Measurements from ENCODE around the gene GRIN2A. TPM values are rescaled to one million over a fixed set of nuclear protein-coding genes. Genes with fewer than 3 reads are reported as not detected.

Gene GRIN2A
- total and polyA plus RNA-seq, 2 of the 13 experiments (the other 11 are each of a cell fraction or from before 2014, with no cell fraction given) = not detected

DNA sequence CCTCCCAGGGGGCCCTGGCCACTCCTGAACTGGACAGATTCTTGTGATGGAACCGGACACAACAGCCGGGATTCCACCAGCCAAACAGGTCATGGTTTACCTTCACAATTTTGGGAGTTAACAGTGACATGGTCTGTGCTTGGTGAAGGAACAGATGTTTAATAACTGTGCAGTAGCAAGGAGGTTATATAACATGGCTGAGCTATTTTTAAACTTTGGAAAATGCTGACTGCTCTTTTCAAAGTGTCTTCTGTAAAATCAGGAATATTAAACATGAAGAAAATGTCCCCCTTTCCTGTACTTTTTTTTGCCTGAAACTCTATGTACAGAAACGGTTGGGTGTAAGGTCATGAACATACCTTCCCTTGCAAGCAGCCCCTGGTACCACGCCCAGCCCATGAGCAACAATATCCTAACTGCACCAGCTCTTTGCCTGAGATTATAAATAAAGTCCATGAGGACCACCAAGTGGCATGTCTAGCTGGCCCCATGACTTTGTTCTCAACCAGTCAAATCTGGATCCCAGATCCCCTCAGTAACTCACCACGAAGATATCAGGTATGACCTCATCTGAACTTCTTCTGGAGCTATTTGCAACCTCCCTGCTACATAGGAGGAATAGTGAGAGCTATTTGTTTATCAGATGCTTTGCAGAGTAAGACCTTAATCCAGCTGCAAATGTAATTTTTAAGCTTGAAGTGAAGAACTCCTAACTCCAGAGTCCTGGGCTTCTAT, 249.1 kb downstream of the GRIN2A start:
- Histone ChIP-seq H3K9ac (ENCODE audit: insufficient read depth, low read depth, low read length) (no peak overlapping the region), H2AFZ (ENCODE audit: low read length) (no peak overlapping the region), H3K4me2 (ENCODE audit: low read depth, low read length) (no peak overlapping the region), H3K27ac (ENCODE audit: extremely low read length, insufficient read depth, low read length) (no peak overlapping the region), H3K79me2 (ENCODE audit: insufficient read depth, low read length) (no peaks in the 10 kb centered on the region), H4K20me1 (ENCODE audit: insufficient read depth, low read length) (no peaks in the 10 kb centered on the region), H3K36me3 (replicated peaks in 1 of 2; ENCODE audit: control insufficient read depth in 1 of 2, insufficient read depth in 2 of 2, low read length in 2 of 2) (no peaks in the 10 kb centered on the region), H3K9me3 (ENCODE audit: low read length) (no peaks in the 10 kb centered on the region), H3K4me3 (replicated peaks in 1 of 3; ENCODE audit: insufficient read depth in 1 of 3, low read depth in 2 of 3, low read length in 3 of 3) (no peak overlapping the region), H3K27me3 (ENCODE audit: control insufficient read depth in 1 of 2, insufficient read depth in 2 of 2, low read length in 2 of 2) (peaks cover 0 to 5% of the 10 kb centered on the region in 2 experiments; a peak in 1 of 5 replicates), H3K4me1 (ENCODE audit: insufficient read depth, low read length) (no peaks in the 10 kb centered on the region)
- in situ Hi-C loops (cut with HindIII; ENCODE audit: extremely low pct_ligation_motif_present, low pct_unique_long_range_greater_than_20kb) = no loop called here
- ChIA-PET POLR2A (no interaction called here), CTCF (ENCODE audit: low intra/inter-chr PET ratio, low total read pairs) (no interaction called here)
- intact Hi-C loops (cut with micrococcal nuclease; ENCODE audit: unreplicated experiment) = no loop called here
- TF ChIP-seq MAFF (IDR thresholded peaks at IDR 0.05; ENCODE audit: low read depth, low read length) (peak; percentile 53), MAFK (conservative IDR thresholded peaks at IDR 0.05 in 1 of 2, IDR thresholded peaks at IDR 0.05 in 1 of 2; ENCODE audit: low read length in 2 of 2) (peak; percentile 49 to 60), CBFB (CRISPR knock-in tag; IDR thresholded peaks at IDR 0.05) (no peak)
- WGBS (ENCODE audit: low lambda C conversion rate) = 5% methylated on average over 5 of the region's 5 CpGs
- DNase-seq (ENCODE audit: low spot score) (no peak), FAIRE-seq (no peak), ATAC-seq (no peak)
- no TSS peak for BruUV-seq (replicated peaks)

DNA sequence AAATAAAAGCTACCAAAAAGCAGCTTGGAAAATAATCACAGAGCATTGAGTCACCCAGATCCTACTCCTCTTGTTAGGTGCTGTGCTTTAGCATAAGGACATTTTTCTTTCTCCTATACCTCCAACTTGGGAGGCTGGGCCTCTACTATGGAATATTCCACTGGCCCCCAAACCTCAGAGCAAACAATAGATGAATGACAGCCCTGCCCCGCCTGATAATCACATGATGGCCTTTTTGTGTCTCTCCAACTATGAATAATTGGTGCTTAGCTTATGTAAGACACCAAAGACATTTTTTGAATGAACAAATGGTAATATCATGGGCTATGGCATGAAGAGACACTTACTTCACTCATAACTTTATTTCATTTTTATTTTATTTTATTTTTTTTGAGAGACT, 250.2 kb downstream of the GRIN2A start:
- ATAC-seq = no peak
- intact Hi-C loops (cut with micrococcal nuclease; ENCODE audit: unreplicated experiment) = no loop called here
- no peak overlapping the region for H3K4me3 ChIP-seq (replicated peaks in 1 of 3; ENCODE audit: insufficient read depth in 1 of 3, low read depth in 2 of 3, low read length in 3 of 3)
- no peak overlapping the region for H2AFZ ChIP-seq (ENCODE audit: low read length)
- H4K20me1 ChIP-seq (ENCODE audit: insufficient read depth, low read length) = no peaks in the 10 kb centered on the region
- H3K36me3 ChIP-seq (replicated peaks in 1 of 2; ENCODE audit: control insufficient read depth in 1 of 2, insufficient read depth in 2 of 2, low read length in 2 of 2) = no peaks in the 10 kb centered on the region
- no peak overlapping the region for H3K4me2 ChIP-seq (ENCODE audit: low read depth, low read length)
- H3K27ac ChIP-seq (ENCODE audit: extremely low read length, insufficient read depth, low read length) = no peak overlapping the region
- H3K27me3 ChIP-seq (ENCODE audit: control insufficient read depth in 1 of 2, insufficient read depth in 2 of 2, low read length in 2 of 2) = no peaks in the 10 kb centered on the region
- H3K4me1 ChIP-seq (ENCODE audit: insufficient read depth, low read length) = no peaks in the 10 kb centered on the region
- no peak for FAIRE-seq
- BruUV-seq (replicated peaks) = no TSS peak
- TF ChIP-seq ZNF17 (CRISPR knock-in tag; IDR thresholded peaks at IDR 0.05) = no peak
- TF ChIP-seq, protein P1, sequence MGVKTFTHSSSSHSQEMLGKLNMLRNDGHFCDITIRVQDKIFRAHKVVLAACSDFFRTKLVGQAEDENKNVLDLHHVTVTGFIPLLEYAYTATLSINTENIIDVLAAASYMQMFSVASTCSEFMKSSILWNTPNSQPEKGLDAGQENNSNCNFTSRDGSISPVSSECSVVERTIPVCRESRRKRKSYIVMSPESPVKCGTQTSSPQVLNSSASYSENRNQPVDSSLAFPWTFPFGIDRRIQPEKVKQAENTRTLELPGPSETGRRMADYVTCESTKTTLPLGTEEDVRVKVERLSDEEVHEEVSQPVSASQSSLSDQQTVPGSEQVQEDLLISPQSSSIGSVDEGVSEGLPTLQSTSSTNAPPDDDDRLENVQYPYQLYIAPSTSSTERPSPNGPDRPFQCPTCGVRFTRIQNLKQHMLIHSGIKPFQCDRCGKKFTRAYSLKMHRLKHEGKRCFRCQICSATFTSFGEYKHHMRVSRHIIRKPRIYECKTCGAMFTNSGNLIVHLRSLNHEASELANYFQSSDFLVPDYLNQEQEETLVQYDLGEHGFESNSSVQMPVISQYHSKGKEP (CRISPR knock-in tag; IDR thresholded peaks at IDR 0.05) = no peak
- 12% methylated on average over 1 of the region's 1 CpG for WGBS (ENCODE audit: low lambda C conversion rate)
- no peak for DNase-seq (ENCODE audit: low spot score)
- POLR2A ChIA-PET = no interaction called here
- in situ Hi-C loops (cut with HindIII; ENCODE audit: extremely low pct_ligation_motif_present, low pct_unique_long_range_greater_than_20kb) = no loop called here
- no peaks in the 10 kb centered on the region for H3K9me3 ChIP-seq (ENCODE audit: low read length)
- H3K9ac ChIP-seq (ENCODE audit: insufficient read depth, low read depth, low read length) = no peak overlapping the region
- CTCF ChIA-PET (ENCODE audit: low intra/inter-chr PET ratio, low total read pairs) = no interaction called here
- no peaks in the 10 kb centered on the region for H3K79me2 ChIP-seq (ENCODE audit: insufficient read depth, low read length)

All from HepG2 (cell line).